A673 (cell line): ENCODE data around the gene FOXB2. TPM values are rescaled to one million over a fixed set of nuclear protein-coding genes. Genes with fewer than 3 reads are reported as not detected.
A peak's percentile ranks its signal among the peaks of the same experiment; 100 is the strongest.

ENCODE experiments used
- BruUV-seq: library from RNA; stranded (reverse); fragments of 400-500 nt; replicated peaks from 2 replicates; lab custom pipeline; 2021; lab: Mats Ljungman, UMichigan
- CTCF ChIA-PET: fragments of 300-600 bp; sonication (Branson Sonifier 250); formaldehyde crosslinking; loops from one replicate; lab custom pipeline; 2022; ENCODE audit warnings: antibody characterized with exemption; lab: Charles Lee
- POLR2A ChIA-PET: fragments of 300-600 bp; sonication (Branson Sonifier 250); formaldehyde crosslinking; loops from one replicate; lab custom pipeline; 2022; ENCODE audit warnings: antibody characterized with exemption; ENCODE audit not compliant: low non-redundant PET; lab: Charles Lee
- DNase-seq: peaks from one replicate; pipeline ENCODE4 v3.0.0-alpha.2; 2015; ENCODE audit warnings: low spot score
- H3K27ac ChIP-seq: fragments of 200-600 bp; sonication (generic); 2 replicates; pipeline ENCODE4 v1.5.1; 2016; ENCODE audit warnings: mixed run types, low read depth, mild to moderate bottlenecking, mixed read lengths, antibody characterized with exemption, low read length; ENCODE audit not compliant: poor library complexity, severe bottlenecking
- H3K27me3 ChIP-seq: fragments of 200-600 bp; sonication (generic); replicated peaks from 2 replicates; pipeline ENCODE4 v1.6.1; 2017; ENCODE audit warnings: mixed run types, low read depth, mild to moderate bottlenecking, mixed read lengths, antibody characterized with exemption, low read length; ENCODE audit not compliant: insufficient read depth, poor library complexity
- H3K36me3 ChIP-seq: fragments of 200-600 bp; sonication (generic); 2 replicates; pipeline ENCODE4 v1.6.1; 2016; ENCODE audit warnings: mixed run types, mild to moderate bottlenecking, mixed read lengths, antibody characterized with exemption, low read length; ENCODE audit not compliant: insufficient read depth, poor library complexity, severe bottlenecking
- H3K4me1 ChIP-seq: fragments of 200-600 bp; sonication (generic); 2 replicates; pipeline ENCODE4 v1.6.1; 2017; ENCODE audit warnings: mixed run types, mild to moderate bottlenecking, mixed read lengths, antibody characterized with exemption, low read length; ENCODE audit not compliant: insufficient read depth, poor library complexity, severe bottlenecking
- H3K4me3 ChIP-seq: fragments of 200-600 bp; sonication (generic); 2 replicates; pipeline ENCODE4 v1.5.1; 2016; ENCODE audit warnings: low read depth, mixed run types, mild to moderate bottlenecking, mixed read lengths, low read length; ENCODE audit not compliant: poor library complexity, severe bottlenecking
- H3K9me3 ChIP-seq: fragments of 200-600 bp; sonication (generic); 2 replicates; pipeline ENCODE4 v1.6.1; 2016; ENCODE audit warnings: mixed run types, low read depth, mild to moderate bottlenecking, mixed read lengths, antibody characterized with exemption, low read length; ENCODE audit not compliant: poor library complexity, severe bottlenecking
- EZH2 ChIP-seq: fragments of 200-600 bp; sonication (generic); IDR thresholded peaks from 2 replicates; pipeline ENCODE4 v1.6.1; 2017; ENCODE audit warnings: borderline replicate concordance, low read depth, mild to moderate bottlenecking, mixed read lengths, antibody characterized with exemption, low read length; ENCODE audit not compliant: poor library complexity, severe bottlenecking
- intact Hi-C: fragments of 100-400 bp; cut with micrococcal nuclease; formaldehyde crosslinking; loops from one replicate; pipeline ENCODE4 v1.10.0; 2022; ENCODE audit not compliant: unreplicated experiment
- total RNA-seq: library from RNA; stranded (reverse); gene quantifications from 2 replicates; pipeline ENCODE4 v1.2.3, GENCODE V29; 2021
- TF ChIP-seq, protein P1 (sequence below): fragments of 300-800, 200-600 bp; sonication (generic); conservative IDR thresholded peaks from 2 replicates; pipeline ENCODE4 v1.5.1; 2017; ENCODE audit warnings: low read depth, mild to moderate bottlenecking, antibody characterized with exemption, low read length, moderate library complexity, mixed read lengths

FOXB2 gene
- total RNA-seq, 1 experiment from 2014 or later = not detected

- Histone ChIP-seq H3K4me3 (no peak overlapping the region), H3K9me3 (no peaks in the 10 kb centered on the region), H3K27ac (no peak overlapping the region), H3K36me3 (no peaks in the 10 kb centered on the region), H3K4me1 (peaks cover 18% of the 10 kb centered on the region), H3K27me3 (peaks cover 99% of the 10 kb centered on the region)
- ChIA-PET CTCF (no interaction called here), POLR2A (no interaction called here)
- TF ChIP-seq, protein P1, sequence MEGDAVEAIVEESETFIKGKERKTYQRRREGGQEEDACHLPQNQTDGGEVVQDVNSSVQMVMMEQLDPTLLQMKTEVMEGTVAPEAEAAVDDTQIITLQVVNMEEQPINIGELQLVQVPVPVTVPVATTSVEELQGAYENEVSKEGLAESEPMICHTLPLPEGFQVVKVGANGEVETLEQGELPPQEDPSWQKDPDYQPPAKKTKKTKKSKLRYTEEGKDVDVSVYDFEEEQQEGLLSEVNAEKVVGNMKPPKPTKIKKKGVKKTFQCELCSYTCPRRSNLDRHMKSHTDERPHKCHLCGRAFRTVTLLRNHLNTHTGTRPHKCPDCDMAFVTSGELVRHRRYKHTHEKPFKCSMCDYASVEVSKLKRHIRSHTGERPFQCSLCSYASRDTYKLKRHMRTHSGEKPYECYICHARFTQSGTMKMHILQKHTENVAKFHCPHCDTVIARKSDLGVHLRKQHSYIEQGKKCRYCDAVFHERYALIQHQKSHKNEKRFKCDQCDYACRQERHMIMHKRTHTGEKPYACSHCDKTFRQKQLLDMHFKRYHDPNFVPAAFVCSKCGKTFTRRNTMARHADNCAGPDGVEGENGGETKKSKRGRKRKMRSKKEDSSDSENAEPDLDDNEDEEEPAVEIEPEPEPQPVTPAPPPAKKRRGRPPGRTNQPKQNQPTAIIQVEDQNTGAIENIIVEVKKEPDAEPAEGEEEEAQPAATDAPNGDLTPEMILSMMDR = no peak
- peak; percentile 97 for TF ChIP-seq EZH2
- intact Hi-C loops = no loop called here
- DNase-seq = no peak
- no TSS peak for BruUV-seq
Measured at GRCh38 chr9:77018969-77019235, 553 bp upstream of the FOXB2 start.

- Histone ChIP-seq H3K27ac (no peak overlapping the region), H3K9me3 (no peaks in the 10 kb centered on the region), H3K4me3 (no peak overlapping the region), H3K36me3 (no peaks in the 10 kb centered on the region), H3K4me1 (peaks cover 18% of the 10 kb centered on the region), H3K27me3 (peaks cover 99% of the 10 kb centered on the region)
- TF ChIP-seq EZH2 = no peak
- TF ChIP-seq, protein P1 = no peak
- no TSS peak for BruUV-seq
- ChIA-PET CTCF (no interaction called here), POLR2A (no interaction called here)
- DNase-seq = no peak
- intact Hi-C loops = loop anchor here (10.0 kb wide), 1 partner anchor 75 kb away; no protein-coding TSS in a partner anchor
Measured at GRCh38 chr9:77019926-77020412, 514 bp downstream of the FOXB2 start.

- POLR2A ChIA-PET = no interaction called here
- no TSS peak for BruUV-seq
- Histone ChIP-seq H3K36me3 (no peaks in the 10 kb centered on the region), H3K4me3 (no peak overlapping the region), H3K4me1 (peaks cover 18% of the 10 kb centered on the region), H3K27me3 (peaks cover 99% of the 10 kb centered on the region), H3K27ac (no peak overlapping the region), H3K9me3 (no peaks in the 10 kb centered on the region)
- TF ChIP-seq, protein P1 = no peak
- peak; percentile 100 for TF ChIP-seq EZH2
- DNase-seq = no peak
- CTCF ChIA-PET = no interaction called here
- intact Hi-C loops = loop anchor here (10.0 kb wide), 1 partner anchor 74 kb away; no protein-coding TSS in a partner anchor
Measured at GRCh38 chr9:77020413-77021290, 1.2 kb downstream of the FOXB2 start.
